ENCODE results near the gene PTGER4.

DNA sequence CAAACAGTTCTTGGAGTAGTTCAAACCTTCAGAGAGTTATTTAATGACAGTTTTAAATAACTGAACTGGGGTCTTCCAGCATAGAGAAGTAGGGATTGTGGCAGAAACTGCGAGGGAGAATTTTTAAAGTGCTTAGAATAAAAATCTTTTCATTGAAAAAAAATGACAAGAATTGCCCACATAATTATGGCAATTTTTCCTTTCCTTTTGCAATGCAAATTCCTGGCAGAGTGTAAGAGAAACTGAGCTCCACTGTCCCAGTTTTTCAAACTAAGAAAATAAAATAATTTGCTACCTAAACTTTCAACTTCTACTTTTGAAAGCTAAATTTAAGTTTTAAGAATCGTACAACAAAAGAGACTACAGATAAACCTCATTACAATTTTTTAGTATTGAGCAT lies 2.3 kb upstream of the PTGER4 start:
- TF ChIP-seq, protein P1, sequence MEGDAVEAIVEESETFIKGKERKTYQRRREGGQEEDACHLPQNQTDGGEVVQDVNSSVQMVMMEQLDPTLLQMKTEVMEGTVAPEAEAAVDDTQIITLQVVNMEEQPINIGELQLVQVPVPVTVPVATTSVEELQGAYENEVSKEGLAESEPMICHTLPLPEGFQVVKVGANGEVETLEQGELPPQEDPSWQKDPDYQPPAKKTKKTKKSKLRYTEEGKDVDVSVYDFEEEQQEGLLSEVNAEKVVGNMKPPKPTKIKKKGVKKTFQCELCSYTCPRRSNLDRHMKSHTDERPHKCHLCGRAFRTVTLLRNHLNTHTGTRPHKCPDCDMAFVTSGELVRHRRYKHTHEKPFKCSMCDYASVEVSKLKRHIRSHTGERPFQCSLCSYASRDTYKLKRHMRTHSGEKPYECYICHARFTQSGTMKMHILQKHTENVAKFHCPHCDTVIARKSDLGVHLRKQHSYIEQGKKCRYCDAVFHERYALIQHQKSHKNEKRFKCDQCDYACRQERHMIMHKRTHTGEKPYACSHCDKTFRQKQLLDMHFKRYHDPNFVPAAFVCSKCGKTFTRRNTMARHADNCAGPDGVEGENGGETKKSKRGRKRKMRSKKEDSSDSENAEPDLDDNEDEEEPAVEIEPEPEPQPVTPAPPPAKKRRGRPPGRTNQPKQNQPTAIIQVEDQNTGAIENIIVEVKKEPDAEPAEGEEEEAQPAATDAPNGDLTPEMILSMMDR (IDR thresholded peaks at IDR 0.05): no peak
- no peak for TF ChIP-seq POLR2A (IDR thresholded peaks at IDR 0.05)
- no peak for TF ChIP-seq POLR2AphosphoS5 (IDR thresholded peaks at IDR 0.05; ENCODE audit: insufficient read depth in 1 of 2, low read depth in 1 of 2)
